PFSK-1 (cell line): ENCODE results near the gene SDK1.

Experiments
- FOXP2 ChIP-seq: optimal IDR thresholded peaks from 2 replicates; pipeline ENCODE3; 2011; ENCODE audit warnings: borderline replicate concordance, control low read depth, inconsistent platforms; ENCODE audit not compliant: insufficient read depth; ENCODE audit errors: extremely low read length, extremely low read depth
- POLR2AphosphoS5 ChIP-seq: IDR thresholded peaks from 2 replicates; pipeline ENCODE4 v1.6.1; 2012; ENCODE audit warnings: low read depth, mild to moderate bottlenecking, control low read depth, low read length, moderate library complexity
- REST ChIP-seq, 2 experiments: IDR thresholded peaks; 2 replicates each; pipeline versions ENCODE4 v1.6.1 to v1.8.0; 2011 to 2012; ENCODE audit warnings: low read depth in 2 of 2, low read length in 2 of 2, control low read depth in 1 of 2, inconsistent platforms in 1 of 2, mild to moderate bottlenecking in 1 of 2, moderate library complexity in 1 of 2; ENCODE audit not compliant: insufficient read depth in 1 of 2
- SIN3A ChIP-seq: IDR thresholded peaks from 2 replicates; pipeline ENCODE4 v1.6.1; 2012; ENCODE audit warnings: mild to moderate bottlenecking, low read length, moderate library complexity, borderline replicate concordance; ENCODE audit not compliant: insufficient read depth
- TAF1 ChIP-seq: IDR thresholded peaks from 2 replicates; pipeline ENCODE4 v1.6.1; 2012; ENCODE audit warnings: low read length, control low read depth, borderline replicate concordance; ENCODE audit not compliant: insufficient read depth

The SDK1 gene

DNA sequence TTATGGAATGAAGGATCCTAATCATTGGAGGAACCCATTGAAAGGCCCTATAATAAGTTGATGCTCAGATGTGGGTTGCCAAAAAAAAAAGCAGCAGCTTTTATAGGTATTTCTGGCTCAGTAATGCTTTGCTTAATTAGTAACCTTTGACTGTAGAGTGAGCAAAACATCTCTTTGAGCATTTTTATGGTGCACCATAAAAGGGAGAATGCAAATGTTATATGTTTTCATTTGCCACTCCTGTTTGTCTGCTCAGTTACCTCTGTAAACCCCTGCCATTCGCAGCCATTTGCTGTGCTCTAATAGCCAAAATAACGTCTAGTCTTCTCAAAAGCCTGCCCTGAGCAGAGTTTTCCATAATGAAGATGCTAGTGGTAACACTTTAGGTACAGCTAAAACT is 792.0 kb downstream of the SDK1 start:
- TF ChIP-seq TAF1 (no peak), POLR2AphosphoS5 (no peak), FOXP2 (no peak), SIN3A (no peak), REST (IDR thresholded peaks at IDR 0.05; ENCODE audit: insufficient read depth in 1 of 2, low read depth in 2 of 2, low read length in 2 of 2) (no peak)

- TF ChIP-seq TAF1 (no peak), SIN3A (no peak), REST (IDR thresholded peaks at IDR 0.05; ENCODE audit: insufficient read depth in 1 of 2, low read depth in 2 of 2, low read length in 2 of 2) (no peak), POLR2AphosphoS5 (no peak), FOXP2 (no peak)
These were observed 792.4 kb downstream of the SDK1 start for GRCh38 chr7:4093483-4093882.

GRCh38 chr7:4097001-4097609 is 796.1 kb downstream of the SDK1 start:
- TF ChIP-seq POLR2AphosphoS5, result no peak
- no peak for TF ChIP-seq TAF1
- TF ChIP-seq SIN3A, result no peak
- no peak for TF ChIP-seq REST (IDR thresholded peaks at IDR 0.05; ENCODE audit: insufficient read depth in 1 of 2, low read depth in 2 of 2, low read length in 2 of 2)
- no peak for TF ChIP-seq FOXP2

DNA sequence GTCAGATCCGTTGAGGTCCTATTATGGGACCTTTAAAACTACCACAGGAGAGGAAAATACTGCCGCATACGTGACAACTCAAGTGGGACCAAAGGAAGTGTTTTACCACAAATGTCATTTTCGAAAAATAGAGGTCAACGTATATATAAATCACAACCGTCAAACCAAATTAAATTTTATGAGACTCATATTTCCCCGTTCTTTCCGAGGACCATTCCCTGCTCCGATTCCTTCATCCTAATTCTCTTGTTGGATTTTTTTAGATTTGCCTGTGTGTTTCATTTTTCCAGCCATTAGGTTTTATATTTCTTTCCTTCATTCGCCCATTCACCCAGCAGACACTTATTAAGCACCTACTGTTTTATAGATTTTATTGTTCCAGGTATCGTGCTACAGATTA is 797.1 kb downstream of the SDK1 start:
- TF ChIP-seq SIN3A, result no peak
- TF ChIP-seq POLR2AphosphoS5, result no peak
- no peak for TF ChIP-seq REST (IDR thresholded peaks at IDR 0.05; ENCODE audit: insufficient read depth in 1 of 2, low read depth in 2 of 2, low read length in 2 of 2)
- no peak for TF ChIP-seq TAF1
- no peak for TF ChIP-seq FOXP2
